CD4-positive, alpha-beta T cell (primary cell): ENCODE measurements around the gene TSPYL4. TPM values are rescaled to one million over a fixed set of nuclear protein-coding genes. Genes with fewer than 3 reads are reported as not detected.

Experiments
- ATAC-seq: fragments of 200-7000 bp; cut with Tn5 transposase; one replicate; pipeline ENCODE4 v1.10.0; 2022; ENCODE audit warnings: mild to moderate bottlenecking; ENCODE audit not compliant: poor library complexity
- CTCF ChIA-PET: fragments of 350-600 bp; sonication (Branson Sonifier 250); formaldehyde crosslinking; loops from one replicate; lab custom pipeline; 2021; ENCODE audit warnings: antibody characterized with exemption, inconsistent platforms; lab: Charles Lee
- POLR2A ChIA-PET: fragments of 350-600 bp; sonication (Branson Sonifier 250); formaldehyde crosslinking; loops from one replicate; lab custom pipeline; 2021; ENCODE audit warnings: antibody characterized with exemption, inconsistent platforms; lab: Charles Lee
- DNase-seq, 14 experiments: peaks; one replicate each; pipeline ENCODE4 v3.0.0-alpha.2; 2013 to 2020; ENCODE audit warnings: mixed read lengths in 2 of 14
- H3K27ac ChIP-seq, 2 donors: one replicate each; pipeline versions ENCODE4 v1.5.1 to v1.7.0; 2013; ENCODE audit warnings: low read length in 2 of 2, low read depth in 1 of 2, mild to moderate bottlenecking in 1 of 2
- H3K27me3 ChIP-seq, 2 experiments: 1 replicate in 1 of 2; 2 replicates in 1 of 2; pipeline versions ENCODE4 v1.6.1 to v1.7.0; 2013; ENCODE audit warnings: low read length in 2 of 2, control low read depth in 1 of 2, mild to moderate bottlenecking in 1 of 2, moderate library complexity in 1 of 2; ENCODE audit not compliant: insufficient read depth in 2 of 2, control insufficient read depth in 1 of 2
- H3K36me3 ChIP-seq: one replicate; pipeline ENCODE4 v1.6.1; 2013; ENCODE audit warnings: low read length, control low read depth; ENCODE audit not compliant: insufficient read depth
- H3K4me1 ChIP-seq: one replicate; pipeline ENCODE4 v1.6.1; 2013; ENCODE audit warnings: low read length, control low read depth; ENCODE audit not compliant: insufficient read depth
- H3K4me3 ChIP-seq: one replicate; pipeline ENCODE4 v1.5.1; 2013; ENCODE audit warnings: mild to moderate bottlenecking, low read length, moderate library complexity
- H3K9me3 ChIP-seq, 2 experiments: 1 replicate in 1 of 2; 2 replicates in 1 of 2; pipeline versions ENCODE4 v1.6.1 to v1.7.0; 2013; ENCODE audit warnings: low read length in 2 of 2, mild to moderate bottlenecking in 2 of 2, control low read depth in 1 of 2, moderate library complexity in 1 of 2; ENCODE audit not compliant: control insufficient read depth in 1 of 2, insufficient read depth in 1 of 2
- H3K27ac Mint-ChIP-seq: one replicate; pipeline ENCODE4 v1.8.0; 2020; ENCODE audit warnings: mixed read lengths
- H3K27me3 Mint-ChIP-seq: one replicate; pipeline ENCODE4 v1.8.0; 2021; ENCODE audit warnings: mixed read lengths
- H3K36me3 Mint-ChIP-seq: one replicate; pipeline ENCODE4 v1.8.0; 2021; ENCODE audit warnings: low read depth, mixed read lengths
- H3K4me1 Mint-ChIP-seq: one replicate; pipeline ENCODE4 v1.8.0; 2021; ENCODE audit warnings: low read depth, mixed read lengths
- H3K4me3 Mint-ChIP-seq: one replicate; pipeline ENCODE4 v1.8.0; 2020; ENCODE audit warnings: mild to moderate bottlenecking, mixed read lengths
- H3K9me3 Mint-ChIP-seq: one replicate; pipeline ENCODE4 v1.8.0; 2020; ENCODE audit warnings: mixed read lengths
- intact Hi-C, 2 experiments: fragments of 100-400 bp; cut with DNase I in 1 of 2; cut with micrococcal nuclease in 1 of 2; formaldehyde crosslinking; loops; one replicate each; pipeline versions ENCODE4 v1.15.1 to v1.9.0; 2023 to 2025; cut with DNase I, micrococcal nuclease
- total RNA-seq, 174 experiments: library from RNA in 2 of 174; stranded (reverse) in 2 of 174; gene quantifications; one replicate each; pipeline ENCODE4 v1.2.3 and lab custom pipeline; 2021 to 2026
- TF ChIP-seq, protein P1 (sequence below): fragments of 200-600 bp; IDR thresholded peaks from one replicate; pipeline ENCODE4 v1.8.0; 2022; ENCODE audit warnings: antibody characterized with exemption, mild to moderate bottlenecking

Gene TSPYL4
- total RNA-seq, 2 experiments from 2014 or later: 35.9 to 37.7 TPM

GRCh38 chr6:116210316-116210715 lies 43.6 kb downstream of the TSPYL4 start:
- H3K27me3 ChIP-seq: no peaks in the 10 kb centered on the region
- TF ChIP-seq, protein P1, sequence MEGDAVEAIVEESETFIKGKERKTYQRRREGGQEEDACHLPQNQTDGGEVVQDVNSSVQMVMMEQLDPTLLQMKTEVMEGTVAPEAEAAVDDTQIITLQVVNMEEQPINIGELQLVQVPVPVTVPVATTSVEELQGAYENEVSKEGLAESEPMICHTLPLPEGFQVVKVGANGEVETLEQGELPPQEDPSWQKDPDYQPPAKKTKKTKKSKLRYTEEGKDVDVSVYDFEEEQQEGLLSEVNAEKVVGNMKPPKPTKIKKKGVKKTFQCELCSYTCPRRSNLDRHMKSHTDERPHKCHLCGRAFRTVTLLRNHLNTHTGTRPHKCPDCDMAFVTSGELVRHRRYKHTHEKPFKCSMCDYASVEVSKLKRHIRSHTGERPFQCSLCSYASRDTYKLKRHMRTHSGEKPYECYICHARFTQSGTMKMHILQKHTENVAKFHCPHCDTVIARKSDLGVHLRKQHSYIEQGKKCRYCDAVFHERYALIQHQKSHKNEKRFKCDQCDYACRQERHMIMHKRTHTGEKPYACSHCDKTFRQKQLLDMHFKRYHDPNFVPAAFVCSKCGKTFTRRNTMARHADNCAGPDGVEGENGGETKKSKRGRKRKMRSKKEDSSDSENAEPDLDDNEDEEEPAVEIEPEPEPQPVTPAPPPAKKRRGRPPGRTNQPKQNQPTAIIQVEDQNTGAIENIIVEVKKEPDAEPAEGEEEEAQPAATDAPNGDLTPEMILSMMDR: no peak
- ChIA-PET CTCF (no interaction called here), POLR2A (no interaction called here)
- ATAC-seq (no peak), DNase-seq (no peak)
- Mint-ChIP-seq H3K27ac (no peak overlapping the region), H3K27me3 (no peaks in the 10 kb centered on the region), H3K9me3 (no peaks in the 10 kb centered on the region), H3K36me3 (peaks cover under 1% of the 10 kb centered on the region), H3K4me1 (no peaks in the 10 kb centered on the region), H3K4me3 (no peak overlapping the region)
- peaks cover 2% of the 10 kb centered on the region for H3K36me3 ChIP-seq
- no peaks in the 10 kb centered on the region for H3K9me3 ChIP-seq
- H3K4me1 ChIP-seq: no peaks in the 10 kb centered on the region
- no peak overlapping the region for H3K27ac ChIP-seq
- intact Hi-C loops: no loop called here
- H3K4me3 ChIP-seq: no peak overlapping the region

DNA sequence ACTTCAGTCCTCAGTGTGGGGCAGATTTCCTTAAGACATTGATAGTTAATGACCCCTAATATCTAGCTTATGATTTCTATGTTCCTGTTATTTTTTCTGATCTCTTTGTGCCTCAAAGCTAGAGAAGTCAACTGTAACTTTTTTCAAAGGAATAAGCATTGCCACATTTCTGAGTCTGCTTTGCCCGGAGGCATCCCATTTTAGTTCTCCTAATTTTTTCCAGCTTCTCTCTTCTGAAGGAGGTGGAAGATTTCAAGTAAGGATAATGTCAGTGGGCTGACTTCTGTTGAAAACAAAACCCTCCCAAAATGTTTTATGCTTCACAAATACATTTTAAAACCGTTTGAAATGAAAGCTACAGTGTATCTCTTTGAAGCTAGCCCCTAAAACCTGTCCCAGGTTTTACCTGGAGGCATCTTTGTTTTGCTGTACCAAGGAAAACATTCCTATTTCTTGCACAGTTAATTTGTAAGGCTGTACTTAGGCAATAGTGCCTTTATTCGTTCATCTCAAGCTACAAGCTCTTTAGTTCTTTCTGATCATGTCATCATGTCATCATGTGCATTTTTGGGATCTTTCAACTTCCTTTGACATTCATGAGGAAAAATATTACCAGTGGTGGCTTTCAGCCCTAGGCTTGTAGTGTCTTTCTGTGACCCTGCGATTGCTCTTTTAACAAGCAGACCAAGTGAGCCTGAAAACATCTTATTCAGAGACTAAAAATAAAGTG lies 45.7 kb downstream of the TSPYL4 start:
- H3K27me3 Mint-ChIP-seq: no peaks in the 10 kb centered on the region
- intact Hi-C loops: no loop called here
- no peaks in the 10 kb centered on the region for H3K4me1 ChIP-seq

DNA sequence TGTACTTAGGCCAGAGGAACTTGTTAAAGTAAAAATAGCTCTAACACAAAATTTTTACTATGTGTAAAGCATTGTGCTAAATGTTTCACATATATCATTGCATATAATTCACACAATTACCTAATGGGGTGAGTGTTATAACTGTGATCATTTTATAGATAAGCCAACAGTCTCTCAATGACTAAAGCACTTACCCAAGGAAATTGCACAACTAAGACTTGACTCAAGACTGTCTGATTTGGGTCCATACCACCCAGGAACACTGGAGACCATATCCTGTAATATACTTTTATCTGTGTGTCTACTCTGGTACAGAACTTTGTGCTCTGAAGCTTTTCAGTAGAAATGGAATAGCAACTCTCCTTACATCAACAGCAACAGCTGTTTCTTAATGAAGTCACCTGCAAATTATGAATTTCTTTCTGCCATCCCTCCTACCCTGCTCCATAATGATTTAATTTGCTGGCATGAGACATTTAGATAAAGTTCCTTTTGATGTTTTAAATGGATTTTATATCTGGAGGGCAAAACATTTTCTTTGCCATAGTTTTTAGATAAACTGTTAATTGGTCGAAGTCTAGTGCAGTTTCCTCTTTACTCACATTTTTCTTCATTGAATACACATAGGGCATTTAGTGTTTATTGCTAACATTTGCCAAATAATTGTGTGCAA lies 47.5 kb downstream of the TSPYL4 start:
- intact Hi-C loops: no loop called here
- no peak for DNase-seq
- CTCF ChIA-PET: interaction anchor here (1.0 kb wide), 1 partner anchor 16 kb away, joined by 3 read pairs; no protein-coding TSS in a partner anchor

More for the DNA sequence above, 45.7 kb downstream of the TSPYL4 start:
- Mint-ChIP-seq H3K9me3 (no peaks in the 10 kb centered on the region), H3K36me3 (no peaks in the 10 kb centered on the region), H3K27ac (no peak overlapping the region), H3K4me1 (peaks cover 3% of the 10 kb centered on the region), H3K4me3 (no peak overlapping the region)
- Histone ChIP-seq H3K27me3 (no peaks in the 10 kb centered on the region), H3K4me3 (no peak overlapping the region), H3K36me3 (no peaks in the 10 kb centered on the region), H3K27ac (no peak overlapping the region), H3K9me3 (no peaks in the 10 kb centered on the region)
- POLR2A ChIA-PET: interaction anchor here (0.6 kb wide), 1 partner anchor 9 kb away, joined by 3 read pairs; no protein-coding TSS in a partner anchor
- CTCF ChIA-PET: no interaction called here
- ATAC-seq (no peak), DNase-seq (no peak)
- TF ChIP-seq, protein P1: no peak

More for the DNA sequence above, 47.5 kb downstream of the TSPYL4 start:
- Histone ChIP-seq H3K4me3 (no peak overlapping the region), H3K27me3 (no peaks in the 10 kb centered on the region), H3K36me3 (no peaks in the 10 kb centered on the region), H3K27ac (no peak overlapping the region), H3K9me3 (no peaks in the 10 kb centered on the region), H3K4me1 (no peaks in the 10 kb centered on the region)
- TF ChIP-seq, protein P1: no peak
- Mint-ChIP-seq H3K4me1 (peaks cover 3% of the 10 kb centered on the region), H3K4me3 (no peak overlapping the region), H3K27me3 (no peaks in the 10 kb centered on the region), H3K9me3 (no peaks in the 10 kb centered on the region), H3K36me3 (no peaks in the 10 kb centered on the region), H3K27ac (no peak overlapping the region)
- ATAC-seq: no peak
- POLR2A ChIA-PET: no interaction called here
